Epithelial cell of proximal tubule (primary cell): Measurements from ENCODE around the gene SNAPC2. TPM values are rescaled to one million over a fixed set of nuclear protein-coding genes. Genes with fewer than 3 reads are reported as not detected.

Experiments used
- DNase-seq: peaks from one replicate; pipeline ENCODE4 v3.0.0-alpha.2; 2011; ENCODE audit warnings: low read depth
- H3K4me3 ChIP-seq: 2 replicates; pipeline ENCODE4 v1.5.1; 2011; ENCODE audit warnings: low read depth, mild to moderate bottlenecking, low read length
- total RNA-seq: library from RNA; depleted of rRNA; stranded (reverse); fragments of >200 nt; gene quantifications from 2 replicates; pipeline ENCODE4 v1.2.3, GENCODE V29; 2015
- TF ChIP-seq, protein P1 (sequence below): conservative IDR thresholded peaks from 2 replicates; pipeline ENCODE4 v1.5.1; 2012; ENCODE audit warnings: low read depth, mild to moderate bottlenecking, low read length

SNAPC2 gene
- total RNA-seq, 1 donor from 2014 or later, result 34.2 TPM

DNA sequence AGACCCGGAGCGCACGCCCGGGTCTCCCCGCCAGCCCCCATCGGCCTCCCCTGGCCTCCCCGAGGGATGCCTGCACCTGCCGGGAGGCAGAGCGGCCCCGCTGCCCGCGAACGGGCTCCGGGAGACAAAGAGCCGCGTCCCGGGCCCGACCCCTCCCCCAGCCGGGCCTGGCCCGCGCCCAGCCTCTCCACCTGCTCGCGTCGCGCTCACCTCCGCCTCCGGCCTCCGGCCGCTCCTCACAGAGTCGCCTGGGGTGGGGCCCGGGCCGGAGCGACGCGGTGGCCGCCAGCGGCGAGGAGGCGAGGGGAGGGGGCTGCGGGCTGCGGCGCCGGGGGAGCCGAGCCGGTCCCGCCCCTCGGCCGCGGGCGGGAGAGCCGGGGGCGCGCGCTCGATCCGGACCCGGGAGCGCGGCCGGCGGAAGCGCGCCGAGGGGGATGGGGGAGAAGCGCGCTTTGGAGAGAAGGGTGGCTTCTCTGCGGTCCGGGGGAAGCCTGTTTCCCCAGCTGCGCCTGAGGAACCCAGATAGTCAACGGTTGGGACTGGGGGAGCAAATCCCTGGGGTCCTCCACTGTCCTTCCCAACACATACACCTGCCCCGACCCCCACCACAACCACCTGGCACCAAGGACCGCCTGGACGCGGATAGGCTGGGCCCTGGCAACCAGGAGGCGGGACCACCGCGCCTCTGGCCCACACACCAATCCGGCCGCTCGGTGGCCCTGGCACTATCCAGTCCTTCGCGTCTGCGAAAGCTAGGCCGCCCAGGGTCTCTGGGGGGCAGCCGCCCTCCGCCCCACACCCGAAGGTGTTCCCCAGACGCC, 45.9 kb upstream of the SNAPC2 start, which contains the start of gene PRR36:
Gene PRR36, minus strand, starts transcription at position 315 of the 821 bp plus-strand sequence. CDS start 701 bp downstream, outside the sequence.
- H3K4me3 ChIP-seq, result peak within 1 kb of the TSS; percentile 62
- TF ChIP-seq, protein P1, sequence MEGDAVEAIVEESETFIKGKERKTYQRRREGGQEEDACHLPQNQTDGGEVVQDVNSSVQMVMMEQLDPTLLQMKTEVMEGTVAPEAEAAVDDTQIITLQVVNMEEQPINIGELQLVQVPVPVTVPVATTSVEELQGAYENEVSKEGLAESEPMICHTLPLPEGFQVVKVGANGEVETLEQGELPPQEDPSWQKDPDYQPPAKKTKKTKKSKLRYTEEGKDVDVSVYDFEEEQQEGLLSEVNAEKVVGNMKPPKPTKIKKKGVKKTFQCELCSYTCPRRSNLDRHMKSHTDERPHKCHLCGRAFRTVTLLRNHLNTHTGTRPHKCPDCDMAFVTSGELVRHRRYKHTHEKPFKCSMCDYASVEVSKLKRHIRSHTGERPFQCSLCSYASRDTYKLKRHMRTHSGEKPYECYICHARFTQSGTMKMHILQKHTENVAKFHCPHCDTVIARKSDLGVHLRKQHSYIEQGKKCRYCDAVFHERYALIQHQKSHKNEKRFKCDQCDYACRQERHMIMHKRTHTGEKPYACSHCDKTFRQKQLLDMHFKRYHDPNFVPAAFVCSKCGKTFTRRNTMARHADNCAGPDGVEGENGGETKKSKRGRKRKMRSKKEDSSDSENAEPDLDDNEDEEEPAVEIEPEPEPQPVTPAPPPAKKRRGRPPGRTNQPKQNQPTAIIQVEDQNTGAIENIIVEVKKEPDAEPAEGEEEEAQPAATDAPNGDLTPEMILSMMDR, result no peak
- no peak for DNase-seq

DNA sequence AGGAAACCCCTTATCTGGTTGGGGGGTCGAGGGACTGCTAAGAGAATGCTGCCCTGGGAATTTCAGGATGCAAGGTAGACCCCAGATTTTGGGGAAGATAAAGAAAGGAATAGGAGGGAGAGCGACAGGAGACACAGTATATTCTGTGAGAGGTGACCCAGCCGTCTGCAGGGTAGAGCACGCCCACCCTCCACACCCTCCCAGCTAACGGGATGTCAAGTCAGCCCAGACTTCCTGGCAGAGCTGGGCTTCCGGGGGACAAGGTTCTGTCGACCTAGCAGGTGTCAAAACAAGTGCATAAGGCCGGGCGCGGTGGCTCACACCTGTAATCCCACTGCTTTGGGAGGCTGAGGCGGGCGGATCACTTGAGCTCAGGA, 45.3 kb upstream of the SNAPC2 start:
- peak overlapping the region; percentile 62 for H3K4me3 ChIP-seq
- DNase-seq, result no peak
- TF ChIP-seq, protein P1, result no peak

GRCh38 chr19:7877249-7877836, 42.8 kb upstream of the SNAPC2 start:
- no peak for DNase-seq
- TF ChIP-seq, protein P1, result no peak
- no peak overlapping the region for H3K4me3 ChIP-seq

DNA sequence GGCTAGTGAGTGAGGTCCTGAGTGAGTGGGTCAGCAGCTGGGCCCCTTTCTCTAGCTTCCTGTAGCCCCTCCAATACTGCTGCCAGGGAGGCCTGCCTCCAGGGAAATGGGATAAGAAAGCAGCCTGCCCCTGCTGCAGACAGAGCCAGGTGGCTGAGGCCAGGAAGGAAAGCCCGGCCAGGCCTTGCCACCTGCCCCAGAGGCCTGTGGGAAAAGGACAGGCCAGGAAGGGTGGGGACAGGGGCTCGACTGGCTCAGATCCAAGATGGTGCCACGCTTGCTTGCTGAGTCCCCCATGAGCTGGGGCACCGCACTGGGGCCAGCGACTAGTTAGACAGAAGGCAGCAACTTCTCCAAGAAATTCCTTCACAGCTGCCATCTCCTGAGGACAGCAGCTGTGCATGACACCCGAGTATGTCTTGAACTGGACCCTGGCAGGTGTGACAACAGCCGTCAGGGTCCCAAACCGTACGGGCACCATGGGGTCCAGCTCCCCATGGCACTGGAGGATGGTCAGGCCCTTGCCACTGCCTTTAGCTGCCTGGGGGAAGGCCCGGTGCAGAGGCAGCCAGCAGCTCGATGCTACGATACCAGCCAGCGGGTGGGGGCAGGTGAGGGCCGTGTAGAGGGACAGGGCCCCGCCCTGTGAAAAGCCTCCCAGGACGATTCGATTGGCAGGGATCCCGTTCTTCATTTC, 40.9 kb upstream of the SNAPC2 start:
- TF ChIP-seq, protein P1, result no peak
- H3K4me3 ChIP-seq, result no peak overlapping the region
- DNase-seq, result no peak

GRCh38 chr19:7879836-7880235, 40.3 kb upstream of the SNAPC2 start:
- no peak for DNase-seq
- no peak overlapping the region for H3K4me3 ChIP-seq
- TF ChIP-seq, protein P1, result no peak

DNA sequence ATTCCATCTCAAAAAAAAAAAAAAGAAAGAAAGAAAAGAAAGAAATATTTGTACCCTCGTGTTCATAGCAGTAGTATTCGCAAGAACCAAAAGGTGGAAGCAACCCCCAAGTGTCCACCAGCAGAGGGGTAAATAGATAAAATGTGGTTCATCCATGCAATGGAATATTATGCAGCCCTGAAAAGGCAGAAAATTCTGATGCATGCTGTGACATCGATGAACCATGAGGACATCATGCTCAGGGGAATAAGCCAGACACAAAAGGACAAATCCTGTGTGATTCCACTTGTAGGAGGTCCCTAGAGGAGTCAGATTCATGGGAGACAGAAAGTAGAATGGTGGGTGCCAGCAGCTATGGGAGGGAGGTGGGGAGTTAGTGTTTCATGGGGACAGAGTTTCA, 38.2 kb upstream of the SNAPC2 start:
- TF ChIP-seq, protein P1, result no peak
- H3K4me3 ChIP-seq, result no peak overlapping the region
- DNase-seq, result no peak
